Skeletal muscle tissue (tissue), 4 donors: ENCODE results near the gene PER1. TPM values are rescaled to one million over a fixed set of nuclear protein-coding genes. Genes with fewer than 3 reads are reported as not detected.

Experiments used
- H3K27ac ChIP-seq: one replicate; pipeline ENCODE4 v1.7.0; 2013; ENCODE audit warnings: mild to moderate bottlenecking, low read depth, low read length, inconsistent platforms
- H3K27me3 ChIP-seq, 3 donors: one replicate each; pipeline ENCODE4 v1.7.0; 2013; ENCODE audit warnings: low read length in 3 of 3; ENCODE audit not compliant: control insufficient read depth in 3 of 3, insufficient read depth in 3 of 3
- H3K36me3 ChIP-seq, 3 donors: one replicate each; pipeline ENCODE4 v1.7.0; 2013; ENCODE audit warnings: low read length in 3 of 3; ENCODE audit not compliant: control insufficient read depth in 3 of 3, insufficient read depth in 3 of 3
- H3K4me1 ChIP-seq, 3 donors: one replicate each; pipeline ENCODE4 v1.7.0; 2013; ENCODE audit warnings: low read length in 3 of 3, mild to moderate bottlenecking in 3 of 3; ENCODE audit not compliant: control insufficient read depth in 3 of 3, insufficient read depth in 3 of 3
- H3K4me3 ChIP-seq, 3 donors: one replicate each; pipeline ENCODE4 v1.7.0; 2013; ENCODE audit warnings: low read length in 3 of 3
- H3K9ac ChIP-seq, 3 donors: one replicate each; pipeline ENCODE4 v1.7.0; 2013; ENCODE audit warnings: low read length in 3 of 3, mild to moderate bottlenecking in 3 of 3, moderate library complexity in 2 of 3, low read depth in 1 of 3
- H3K9me3 ChIP-seq, 3 donors: one replicate each; pipeline ENCODE4 v1.7.0; 2013; ENCODE audit warnings: low read length in 3 of 3; ENCODE audit not compliant: control insufficient read depth in 3 of 3
- total RNA-seq: library from RNA; depleted of rRNA; stranded (reverse); fragments of >200 nt; gene quantifications from one replicate; pipeline ENCODE4 v1.2.3, GENCODE V29; 2014
- donor health status: Osteomylitis.

Gene PER1
- total RNA-seq, 1 donor from 2014 or later = 37.1 TPM

DNA sequence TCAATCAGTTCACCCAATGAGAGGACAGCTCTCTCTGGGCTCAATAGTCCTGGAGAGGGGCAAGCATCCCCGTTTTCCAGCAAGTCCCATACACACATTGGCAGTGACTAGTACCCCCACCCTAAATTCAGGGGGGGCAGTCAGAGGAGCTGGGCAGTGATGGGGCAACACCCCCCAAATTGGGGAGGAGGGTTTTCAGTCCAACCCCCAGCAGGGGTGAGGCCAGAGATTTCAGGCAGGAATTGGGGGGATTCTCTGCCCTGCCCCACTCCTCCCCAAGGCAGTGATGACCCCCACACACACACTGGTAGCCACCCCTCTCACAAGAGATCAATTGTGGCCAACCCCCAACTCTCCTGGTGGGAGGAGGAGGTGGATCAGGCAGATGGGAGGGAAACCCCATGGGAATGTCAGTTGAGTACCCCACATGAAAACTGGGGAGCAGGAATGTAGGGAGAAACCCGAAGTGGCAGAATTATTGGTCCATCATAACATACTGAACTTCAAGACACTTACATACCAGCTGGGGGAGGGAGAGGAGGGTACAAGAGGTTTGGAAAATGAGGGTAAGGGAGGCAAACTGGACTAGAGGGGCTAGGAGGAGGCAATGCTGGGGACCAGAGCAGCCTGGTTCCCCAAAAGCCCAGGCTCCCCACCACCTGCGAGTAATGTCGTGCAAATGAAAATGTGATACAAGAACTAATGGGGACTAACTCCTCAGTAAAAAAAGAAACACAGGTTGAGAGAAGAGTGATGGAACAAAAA is 7.4 kb upstream of the PER1 start:
- Histone ChIP-seq H3K27me3 (no peaks in the 10 kb centered on the region), H3K9ac (peak overlapping the region in 1 of 3 donors; percentile 20), H3K4me3 (no peak overlapping the region), H3K9me3 (no peaks in the 10 kb centered on the region), H3K4me1 (peaks cover 54 to 63% (median 55%) of the 10 kb centered on the region in 3 donors), H3K27ac (peak overlapping the region; percentile 98), H3K36me3 (peaks cover 20 to 26% (median 23%) of the 10 kb centered on the region in 3 donors)

DNA sequence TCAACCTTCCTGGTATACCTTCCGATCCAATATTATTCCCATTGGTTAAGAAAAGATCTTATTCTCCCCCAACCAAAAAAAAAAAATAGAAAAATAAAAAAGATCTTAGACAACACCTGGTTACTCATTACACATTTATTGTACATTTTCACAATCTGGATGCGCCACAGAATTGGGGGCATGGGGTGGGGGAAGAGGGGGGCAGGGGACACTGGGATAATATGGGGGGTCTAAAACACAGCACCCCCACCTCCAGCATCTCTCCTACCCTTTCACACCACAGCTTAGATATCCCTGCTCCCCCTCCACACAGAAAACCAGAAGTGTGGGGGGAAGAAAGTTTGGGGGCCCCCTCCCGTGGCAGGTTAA is 6.8 kb upstream of the PER1 start:
- H3K36me3 ChIP-seq = peaks cover 20 to 26% (median 23%) of the 10 kb centered on the region in 3 donors
- peak overlapping the region in 1 of 3 donors; percentile 20 for H3K9ac ChIP-seq
- H3K27me3 ChIP-seq = no peaks in the 10 kb centered on the region
- H3K27ac ChIP-seq = peak overlapping the region; percentile 98
- no peaks in the 10 kb centered on the region for H3K9me3 ChIP-seq
- no peak overlapping the region for H3K4me3 ChIP-seq
- peaks cover 51 to 58% (median 51%) of the 10 kb centered on the region in 3 donors for H3K4me1 ChIP-seq

DNA sequence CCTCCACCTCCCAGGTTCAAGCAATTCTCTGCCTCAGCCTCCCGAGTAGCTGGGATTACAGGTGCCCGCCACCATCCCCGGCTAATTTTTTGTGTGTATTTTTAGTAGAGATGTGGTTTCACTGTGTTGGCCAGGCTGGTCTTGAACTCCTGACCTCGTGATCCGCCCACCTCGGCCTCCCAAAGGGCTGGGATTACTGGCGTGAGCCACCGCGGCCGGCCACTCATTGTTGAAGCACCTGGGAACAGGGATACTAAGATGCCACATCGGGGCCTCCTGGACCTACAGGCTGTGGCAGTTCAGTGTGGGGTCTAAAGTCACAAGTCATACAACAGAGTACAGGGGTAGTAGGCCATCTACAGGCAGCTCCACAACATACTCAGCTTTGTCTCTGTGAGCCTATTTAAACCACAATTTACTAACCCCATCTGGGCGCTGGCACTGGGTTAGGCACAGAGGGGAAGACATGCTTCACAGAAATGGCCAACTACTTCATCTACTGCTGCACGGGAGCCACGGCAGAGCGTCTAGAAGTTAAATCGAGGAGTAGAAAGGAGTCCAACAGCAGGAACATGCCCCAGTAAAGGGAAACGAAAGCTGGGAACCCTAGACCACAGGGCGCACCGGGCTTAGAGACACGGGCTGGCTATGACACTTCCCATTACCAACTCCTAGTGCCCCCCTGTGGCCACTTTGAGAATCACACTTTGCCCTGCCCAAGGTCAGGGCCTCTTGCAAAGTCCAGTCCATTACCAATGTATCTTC is 6.2 kb upstream of the PER1 start:
- H3K9ac ChIP-seq = peak overlapping the region; percentile 23 to 80 (median 72)
- H3K36me3 ChIP-seq = peaks cover 20 to 26% (median 24%) of the 10 kb centered on the region in 3 donors
- no peaks in the 10 kb centered on the region for H3K9me3 ChIP-seq
- H3K27ac ChIP-seq = peak overlapping the region; percentile 98
- no peaks in the 10 kb centered on the region for H3K27me3 ChIP-seq
- peaks cover 51 to 57% (median 51%) of the 10 kb centered on the region in 3 donors for H3K4me1 ChIP-seq
- H3K4me3 ChIP-seq = peak overlapping the region; percentile 45 to 65 (median 53)

DNA sequence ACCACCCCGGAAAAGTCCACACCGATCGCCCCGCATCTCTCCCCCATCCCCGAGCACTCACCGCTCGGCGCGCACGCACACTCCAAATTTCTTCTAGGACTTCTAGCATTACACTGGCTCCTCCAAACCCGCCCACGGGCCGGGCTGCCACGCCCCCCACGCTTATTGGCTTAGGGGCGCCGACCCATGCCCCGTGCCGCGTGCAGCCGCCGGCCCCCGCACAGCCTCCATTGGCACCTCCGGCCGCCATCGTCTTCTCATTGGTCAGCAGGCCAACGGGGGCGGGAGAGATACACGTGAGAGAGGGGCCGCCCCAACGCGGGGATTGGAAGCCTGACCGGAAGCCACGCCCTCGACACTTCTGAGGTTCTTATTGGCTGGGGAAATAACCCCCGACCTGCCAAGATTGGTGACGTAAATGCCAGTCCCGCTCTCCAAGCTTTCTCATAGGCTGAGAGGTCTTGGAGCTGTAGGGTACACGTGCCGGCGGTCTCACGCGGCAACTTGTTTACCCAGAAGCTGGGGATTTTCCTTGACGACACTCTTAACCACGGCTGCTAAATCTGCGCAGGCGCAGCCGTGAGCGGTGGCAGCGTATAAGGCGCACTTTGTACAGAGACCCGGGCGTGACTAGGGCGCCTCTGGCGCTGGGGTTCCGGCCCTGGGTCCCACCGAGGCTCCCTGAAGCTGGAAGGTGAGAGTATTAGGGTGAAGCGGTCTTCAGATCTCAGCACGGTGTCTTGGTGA is 4.2 kb upstream of the PER1 start:
- Histone ChIP-seq H3K4me1 (peaks cover 51 to 63% (median 57%) of the 10 kb centered on the region in 3 donors), H3K27ac (peak overlapping the region; percentile 100), H3K36me3 (peaks cover 20 to 26% (median 25%) of the 10 kb centered on the region in 3 donors), H3K4me3 (peak overlapping the region; percentile 98 to 100 (median 99)), H3K27me3 (no peaks in the 10 kb centered on the region), H3K9ac (peak overlapping the region; percentile 100), H3K9me3 (no peaks in the 10 kb centered on the region)

DNA sequence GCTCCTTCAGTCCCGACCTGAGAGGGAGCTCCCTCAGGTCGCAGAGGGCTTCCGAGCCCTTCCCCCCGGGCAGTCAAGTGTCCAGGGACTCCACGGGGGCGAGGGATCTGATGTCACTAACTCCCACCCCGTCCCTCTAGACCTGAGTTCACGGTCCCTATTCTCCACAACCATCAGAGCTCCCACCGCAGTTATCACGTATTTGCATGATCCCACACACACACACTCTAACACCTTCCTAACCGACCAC is 3.7 kb upstream of the PER1 start:
- Histone ChIP-seq H3K27me3 (no peaks in the 10 kb centered on the region), H3K27ac (peak overlapping the region; percentile 100), H3K36me3 (peaks cover 15 to 21% (median 20%) of the 10 kb centered on the region in 3 donors), H3K9me3 (no peaks in the 10 kb centered on the region), H3K4me3 (peak overlapping the region; percentile 98 to 100 (median 99)), H3K4me1 (peaks cover 50 to 63% (median 55%) of the 10 kb centered on the region in 3 donors), H3K9ac (peak overlapping the region; percentile 100)

DNA sequence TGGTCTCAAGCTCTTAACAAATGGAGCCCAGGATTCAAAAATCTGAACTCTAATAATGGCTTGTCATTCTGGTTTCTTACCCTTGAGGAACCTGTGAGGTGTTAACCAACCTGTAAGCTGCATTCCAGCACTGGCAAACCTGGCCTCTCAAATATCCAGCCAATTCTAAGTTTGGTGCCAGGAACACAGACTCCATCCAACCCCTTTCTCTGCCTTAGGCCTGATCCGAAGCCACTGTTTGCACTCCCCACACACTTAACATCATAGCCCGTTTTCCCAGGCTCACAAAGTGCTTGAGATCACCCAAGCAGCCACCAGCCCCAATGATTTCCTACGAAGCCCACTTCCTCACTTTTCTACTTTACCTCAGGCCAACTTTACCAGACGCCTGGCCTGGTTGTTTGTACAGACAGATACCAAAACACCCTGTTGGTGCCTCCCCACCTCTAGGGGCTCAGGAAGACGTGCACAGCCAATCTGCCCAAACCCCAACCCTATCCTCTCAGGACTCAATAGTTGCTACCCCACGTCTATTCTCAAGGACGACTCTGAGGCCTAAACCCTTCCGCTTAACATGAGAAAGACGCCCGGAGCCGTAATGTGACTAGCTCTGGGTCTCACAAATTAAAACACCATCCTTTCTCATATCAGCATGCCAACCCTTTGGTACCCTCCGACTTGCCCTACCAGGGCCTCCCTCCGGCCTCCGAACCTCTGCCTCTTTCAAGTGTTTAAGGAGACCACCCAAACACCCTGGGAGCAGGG is 3.2 kb upstream of the PER1 start:
- H3K27ac ChIP-seq = peak overlapping the region; percentile 100
- peaks cover 12 to 20% (median 20%) of the 10 kb centered on the region in 3 donors for H3K36me3 ChIP-seq
- peak overlapping the region; percentile 98 to 100 (median 99) for H3K4me3 ChIP-seq
- no peaks in the 10 kb centered on the region for H3K9me3 ChIP-seq
- peaks cover 52 to 65% (median 57%) of the 10 kb centered on the region in 3 donors for H3K4me1 ChIP-seq
- H3K27me3 ChIP-seq = no peaks in the 10 kb centered on the region
- peak overlapping the region; percentile 100 for H3K9ac ChIP-seq

DNA sequence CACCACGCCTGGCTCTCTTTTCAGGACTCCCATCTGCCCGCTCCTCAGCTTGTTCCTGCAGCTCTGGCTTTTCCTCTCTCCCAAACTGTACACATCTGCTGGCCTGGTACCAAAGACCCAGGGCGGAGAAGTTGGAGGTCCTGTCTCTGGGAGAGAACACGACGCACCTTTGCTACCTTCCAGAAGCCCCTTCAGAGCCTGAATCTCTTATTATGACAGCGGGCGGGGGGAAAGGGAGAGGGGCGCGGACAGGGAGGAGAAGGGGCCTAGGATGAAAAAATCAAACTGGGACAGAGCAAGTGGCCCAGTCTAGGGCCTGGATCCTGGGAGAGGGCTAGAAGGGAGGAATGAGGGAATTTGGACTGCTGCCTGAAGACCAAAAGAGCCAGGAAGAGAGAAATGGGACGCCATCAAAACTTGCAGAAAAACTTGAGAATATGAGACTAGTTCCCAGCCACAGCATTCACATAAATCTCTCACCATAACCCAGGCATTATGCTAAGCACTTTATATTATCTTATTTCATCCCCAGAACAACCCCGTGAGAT is 2.5 kb upstream of the PER1 start:
- Histone ChIP-seq H3K4me3 (peak overlapping the region; percentile 98 to 100 (median 99)), H3K9me3 (no peaks in the 10 kb centered on the region), H3K36me3 (peaks cover 13 to 23% (median 22%) of the 10 kb centered on the region in 3 donors), H3K27ac (peak overlapping the region; percentile 100), H3K4me1 (peaks cover 58 to 68% (median 64%) of the 10 kb centered on the region in 3 donors), H3K27me3 (no peaks in the 10 kb centered on the region), H3K9ac (peak overlapping the region; percentile 100)

DNA sequence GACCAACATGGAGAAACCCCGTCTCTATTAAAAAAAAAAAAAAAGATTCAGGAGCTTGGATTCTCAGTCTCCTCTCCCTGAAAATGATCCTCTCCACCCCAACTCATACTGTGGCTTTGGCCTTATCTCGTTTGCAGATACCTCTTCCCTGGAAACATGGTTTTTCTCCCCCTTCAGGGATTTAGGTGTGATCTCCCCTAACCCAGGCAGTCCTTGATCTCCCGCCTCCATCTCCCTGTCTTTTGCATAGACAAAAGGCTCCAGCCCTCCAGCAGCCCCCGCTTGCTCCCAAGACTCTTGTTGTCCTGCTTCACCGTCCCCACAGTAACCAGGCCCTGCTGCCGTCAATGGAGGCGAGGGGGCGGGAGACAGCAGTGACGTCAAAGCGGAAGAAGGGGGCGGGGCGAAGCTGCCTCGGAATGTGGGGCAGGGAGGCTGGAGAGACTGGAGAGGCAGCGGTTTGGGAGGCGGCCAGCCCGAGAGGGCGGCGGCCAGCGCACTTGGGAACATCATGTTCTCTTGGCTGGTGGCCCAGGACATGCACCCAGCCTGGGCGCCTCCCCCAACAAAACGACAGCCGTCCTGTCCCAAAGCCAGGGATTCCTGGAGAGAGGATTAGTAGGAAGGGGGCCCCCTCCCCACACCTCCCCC is 1.9 kb upstream of the PER1 start:
- peaks cover 59 to 68% (median 65%) of the 10 kb centered on the region in 3 donors for H3K4me1 ChIP-seq
- H3K4me3 ChIP-seq = peak overlapping the region; percentile 98 to 100 (median 99)
- peak overlapping the region; percentile 100 for H3K27ac ChIP-seq
- no peaks in the 10 kb centered on the region for H3K27me3 ChIP-seq
- peak overlapping the region; percentile 100 for H3K9ac ChIP-seq
- no peaks in the 10 kb centered on the region for H3K9me3 ChIP-seq
- peaks cover 19 to 25% (median 23%) of the 10 kb centered on the region in 3 donors for H3K36me3 ChIP-seq
